Stimulated activated CD4-positive, alpha-beta T cell treated with anti-CD3 and anti-CD28 coated beads, Interleukin-4, amount 100 ng/mL, for 24 hours (primary cell): Measurements from ENCODE around the gene DACT2.
"Not testable (repeated sequence)": the region's sequence is repeated elsewhere in the genome, so short reads cannot be mapped to it uniquely, and the experiment has no call there.

ENCODE experiments used
- DNase-seq: peaks from one replicate; pipeline ENCODE4 v3.0.0-alpha.2; 2020

The DACT2 gene

GRCh38 chr6:168319279-168320111 is at the start of gene DACT2:
Gene DACT2, minus strand, starts transcription at chr6:168319777. Its CDS starts 144 bp downstream, at chr6:168319633.
- no peak for DNase-seq

- DNase-seq, result no peak
Observed at GRCh38 chr6:168368936-168369335, 49.4 kb upstream of the DACT2 start.

GRCh38 chr6:168368066-168368820 is 48.7 kb upstream of the DACT2 start:
- DNase-seq, result no peak

- DNase-seq, result no peak
Observed at GRCh38 chr6:168367285-168367751, 47.7 kb upstream of the DACT2 start.

- DNase-seq, result no peak
Observed at GRCh38 chr6:168366473-168366872, 46.9 kb upstream of the DACT2 start.

- DNase-seq, result no peak
Observed at GRCh38 chr6:168365422-168366165, 46.0 kb upstream of the DACT2 start.

- no peak for DNase-seq
Observed at GRCh38 chr6:168364793-168365421, 45.3 kb upstream of the DACT2 start.

GRCh38 chr6:168363811-168364792 is 44.5 kb upstream of the DACT2 start:
- no peak for DNase-seq

- no peak for DNase-seq
Observed at GRCh38 chr6:168363302-168363701, 43.7 kb upstream of the DACT2 start.

GRCh38 chr6:168362276-168362990 is 42.9 kb upstream of the DACT2 start:
- no peak for DNase-seq

- no peak for DNase-seq
Observed at GRCh38 chr6:168361766-168362165, 42.2 kb upstream of the DACT2 start.

GRCh38 chr6:168359794-168360193 is 40.2 kb upstream of the DACT2 start:
- no peak for DNase-seq

GRCh38 chr6:168358842-168359420 is 39.4 kb upstream of the DACT2 start:
- no peak for DNase-seq

GRCh38 chr6:168356872-168357271 is 37.3 kb upstream of the DACT2 start:
- DNase-seq, result not testable (repeated sequence)

- DNase-seq, result peak; percentile 9
Observed at GRCh38 chr6:168355716-168356522, 36.3 kb upstream of the DACT2 start.

GRCh38 chr6:168354338-168354737 is 34.8 kb upstream of the DACT2 start:
- DNase-seq, result no peak

GRCh38 chr6:168353041-168353440 is 33.5 kb upstream of the DACT2 start:
- no peak for DNase-seq

- no peak for DNase-seq
Observed at GRCh38 chr6:168352096-168352495, 32.5 kb upstream of the DACT2 start.

GRCh38 chr6:168349718-168350210 is 30.2 kb upstream of the DACT2 start:
- no peak for DNase-seq
